ENCODE data around the gene RAC3. TPM values are rescaled to one million over a fixed set of nuclear protein-coding genes. Genes with fewer than 3 reads are reported as not detected.

RAC3 gene
- total RNA-seq, 4 donors from 2014 or later: 11.8 to 23.8 (median 14.4) TPM

DNA sequence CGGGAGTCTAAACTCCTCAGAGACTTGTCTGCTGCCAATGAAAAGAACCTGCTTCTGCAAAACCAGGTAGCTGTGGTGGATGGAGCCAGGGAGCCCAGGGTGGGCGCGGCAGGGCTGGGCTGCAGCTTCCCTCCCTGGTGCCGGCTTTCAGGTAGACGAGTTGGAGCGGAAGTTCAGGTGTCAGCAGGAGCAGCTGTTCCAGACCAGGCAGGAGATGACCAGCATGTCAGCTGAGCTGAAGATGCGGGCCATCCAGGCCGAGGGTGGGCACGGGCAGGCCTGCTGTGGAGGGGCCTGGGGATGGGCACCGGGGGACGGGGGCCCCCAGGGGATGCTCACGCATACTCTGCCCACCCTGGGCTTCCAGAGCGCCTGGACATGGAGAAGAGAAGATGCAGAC lies 3.2 kb upstream of the RAC3 start:
- no peak for TF ChIP-seq POLR2A (IDR thresholded peaks at IDR 0.05)
- TF ChIP-seq, protein P1, sequence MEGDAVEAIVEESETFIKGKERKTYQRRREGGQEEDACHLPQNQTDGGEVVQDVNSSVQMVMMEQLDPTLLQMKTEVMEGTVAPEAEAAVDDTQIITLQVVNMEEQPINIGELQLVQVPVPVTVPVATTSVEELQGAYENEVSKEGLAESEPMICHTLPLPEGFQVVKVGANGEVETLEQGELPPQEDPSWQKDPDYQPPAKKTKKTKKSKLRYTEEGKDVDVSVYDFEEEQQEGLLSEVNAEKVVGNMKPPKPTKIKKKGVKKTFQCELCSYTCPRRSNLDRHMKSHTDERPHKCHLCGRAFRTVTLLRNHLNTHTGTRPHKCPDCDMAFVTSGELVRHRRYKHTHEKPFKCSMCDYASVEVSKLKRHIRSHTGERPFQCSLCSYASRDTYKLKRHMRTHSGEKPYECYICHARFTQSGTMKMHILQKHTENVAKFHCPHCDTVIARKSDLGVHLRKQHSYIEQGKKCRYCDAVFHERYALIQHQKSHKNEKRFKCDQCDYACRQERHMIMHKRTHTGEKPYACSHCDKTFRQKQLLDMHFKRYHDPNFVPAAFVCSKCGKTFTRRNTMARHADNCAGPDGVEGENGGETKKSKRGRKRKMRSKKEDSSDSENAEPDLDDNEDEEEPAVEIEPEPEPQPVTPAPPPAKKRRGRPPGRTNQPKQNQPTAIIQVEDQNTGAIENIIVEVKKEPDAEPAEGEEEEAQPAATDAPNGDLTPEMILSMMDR (IDR thresholded peaks at IDR 0.05): no peak
- H3K4me3 ChIP-seq (replicated peaks in 1 of 3): no peak overlapping the region
- WGBS, 2 donors: 94 to 95% methylated on average over 11 to 12 of the region's 13 CpGs
- H3K9me3 ChIP-seq: no peaks in the 10 kb centered on the region
- intact Hi-C loops (cut with DNase I): loop anchor here (5.0 kb wide), 2 partner anchors 74 to 294 kb away; no protein-coding TSS in a partner anchor
- H3K36me3 ChIP-seq: no peaks in the 10 kb centered on the region
- no peak overlapping the region for H3K27ac ChIP-seq
- DNase-seq: no peak
- no peaks in the 10 kb centered on the region for H3K27me3 ChIP-seq
- peaks cover 39 to 46% of the 10 kb centered on the region in 2 donors for H3K4me1 ChIP-seq

DNA sequence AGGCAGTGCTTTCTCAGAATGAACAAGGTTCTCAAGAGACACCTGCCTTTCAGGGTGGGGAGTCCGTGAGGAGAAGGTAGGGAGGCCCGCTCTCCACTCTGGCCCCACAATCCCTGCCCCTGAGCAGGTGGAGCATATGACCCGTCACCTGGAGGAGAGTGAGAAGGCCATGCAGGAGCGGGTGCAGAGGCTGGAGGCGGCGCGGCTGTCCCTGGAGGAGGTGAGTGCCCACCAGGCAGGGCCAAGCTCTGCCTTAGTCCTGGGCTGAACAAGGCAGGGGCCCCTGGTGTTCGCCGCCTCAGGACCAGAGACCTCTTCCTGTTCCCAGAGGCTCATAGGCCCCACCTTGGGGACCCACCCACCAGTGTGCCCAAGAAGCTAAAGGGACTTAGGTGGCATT lies 2.5 kb upstream of the RAC3 start:
- no peak for TF ChIP-seq POLR2A (IDR thresholded peaks at IDR 0.05)
- TF ChIP-seq, protein P1 (IDR thresholded peaks at IDR 0.05): no peak
- no peak for DNase-seq
- H3K9me3 ChIP-seq: no peaks in the 10 kb centered on the region
- no peak overlapping the region for H3K4me3 ChIP-seq (replicated peaks in 1 of 3)
- no peaks in the 10 kb centered on the region for H3K36me3 ChIP-seq
- H3K4me1 ChIP-seq: peaks cover 33 to 41% of the 10 kb centered on the region in 2 donors
- H3K27ac ChIP-seq: peak overlapping the region; percentile 56 to 65 (median 62)
- intact Hi-C loops (cut with DNase I): loop anchor here (5.0 kb wide), 2 partner anchors 73 to 293 kb away; no protein-coding TSS in a partner anchor
- WGBS, 2 donors: 87 to 92% methylated on average over 4 to 8 of the region's 9 CpGs
- H3K27me3 ChIP-seq: no peaks in the 10 kb centered on the region

- intact Hi-C loops (cut with DNase I): loop anchor here (5.0 kb wide), 2 partner anchors 73 to 293 kb away; no protein-coding TSS in a partner anchor
- H3K27ac ChIP-seq: peak overlapping the region; percentile 56 to 65 (median 62)
- peaks cover 29 to 37% of the 10 kb centered on the region in 2 donors for H3K4me1 ChIP-seq
- WGBS, 2 donors: 34 to 61% methylated on average over 3 to 8 of the region's 16 CpGs
- no peaks in the 10 kb centered on the region for H3K36me3 ChIP-seq
- peak; percentile 98 for DNase-seq
- no peaks in the 10 kb centered on the region for H3K27me3 ChIP-seq
- H3K4me3 ChIP-seq (replicated peaks in 1 of 3): no peak overlapping the region
- no peaks in the 10 kb centered on the region for H3K9me3 ChIP-seq
- TF ChIP-seq, protein P1 (IDR thresholded peaks at IDR 0.05): peak in 1 of 6 experiments; percentile 2
- no peak for TF ChIP-seq POLR2A (IDR thresholded peaks at IDR 0.05)
These were observed 2.1 kb upstream of the RAC3 start for GRCh38 chr17:82029391-82029790.

DNA sequence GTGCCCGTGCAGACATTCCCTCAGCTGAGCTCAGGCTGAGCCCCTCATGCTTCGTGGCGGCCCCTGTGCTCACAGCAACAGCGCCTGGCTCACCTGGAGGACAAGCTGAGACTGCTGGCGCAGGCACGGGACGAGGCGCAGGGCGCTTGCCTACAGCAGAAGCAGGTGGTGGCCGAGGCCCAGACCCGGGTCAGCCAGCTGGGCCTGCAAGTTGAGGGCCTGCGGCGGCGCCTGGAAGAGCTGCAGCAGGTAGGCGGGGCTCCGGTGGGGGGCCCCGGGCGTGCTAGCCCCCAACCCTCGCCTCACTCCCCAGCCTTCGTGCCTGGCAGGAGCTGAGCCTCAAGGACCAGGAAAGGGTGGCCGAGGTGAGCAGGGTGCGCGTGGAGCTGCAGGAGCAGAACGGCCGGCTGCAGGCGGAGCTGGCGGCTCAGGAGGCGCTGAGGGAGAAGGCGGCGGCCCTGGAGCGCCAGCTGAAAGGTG lies 1.4 kb upstream of the RAC3 start:
- Histone ChIP-seq H3K27me3 (no peaks in the 10 kb centered on the region), H3K36me3 (no peaks in the 10 kb centered on the region), H3K9me3 (no peaks in the 10 kb centered on the region), H3K4me1 (peaks cover 28 to 36% of the 10 kb centered on the region in 2 donors), H3K27ac (peak overlapping the region; percentile 40 to 65 (median 43)), H3K4me3 (replicated peaks in 1 of 3) (no peak overlapping the region)
- no peak for DNase-seq
- WGBS, 2 donors: 33 to 51% methylated on average over 15 to 23 of the region's 31 CpGs
- TF ChIP-seq, protein P1 (IDR thresholded peaks at IDR 0.05): no peak
- no peak for TF ChIP-seq POLR2A (IDR thresholded peaks at IDR 0.05)
- intact Hi-C loops (cut with DNase I): loop anchor here (2.0 to 5.0 kb wide), 3 partner anchors 72 to 292 kb away; no protein-coding TSS in a partner anchor
